Hematopoietic multipotent progenitor cell treated with erythropoietin and hydrocortisone succinate and interleukin-3 and kit ligand, for 4 days (in vitro differentiated cells): Measurements from ENCODE around the gene HECW1.

ENCODE experiments used
- DNase-seq: peaks from one replicate; pipeline ENCODE4 v3.0.0-alpha.2; 2015

Gene HECW1

GRCh38 chr7:43148161-43148731 is 35.8 kb downstream of the HECW1 start:
- DNase-seq = no peak

DNA sequence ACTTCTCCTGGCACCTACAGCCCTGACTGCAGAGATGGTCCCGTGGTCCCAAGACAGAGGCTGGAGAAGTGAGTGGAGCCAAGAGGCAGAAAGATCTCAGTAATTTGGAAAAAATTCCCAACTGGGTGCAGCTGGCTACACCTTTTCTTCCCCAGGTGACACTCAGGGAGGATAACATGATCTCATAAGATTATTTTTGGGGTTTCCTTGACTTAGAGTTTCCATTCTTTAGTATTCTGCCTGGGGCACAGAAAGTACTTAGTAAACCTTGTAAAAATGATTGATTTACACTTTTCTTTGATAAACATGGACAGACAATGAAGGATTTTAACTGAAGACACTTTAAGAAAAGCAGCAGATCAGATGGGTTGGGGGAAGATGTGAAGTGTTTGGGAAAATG is 38.6 kb downstream of the HECW1 start:
- no peak for DNase-seq

- DNase-seq = no peak
Observed at GRCh38 chr7:43152696-43153095, 40.2 kb downstream of the HECW1 start.

DNA sequence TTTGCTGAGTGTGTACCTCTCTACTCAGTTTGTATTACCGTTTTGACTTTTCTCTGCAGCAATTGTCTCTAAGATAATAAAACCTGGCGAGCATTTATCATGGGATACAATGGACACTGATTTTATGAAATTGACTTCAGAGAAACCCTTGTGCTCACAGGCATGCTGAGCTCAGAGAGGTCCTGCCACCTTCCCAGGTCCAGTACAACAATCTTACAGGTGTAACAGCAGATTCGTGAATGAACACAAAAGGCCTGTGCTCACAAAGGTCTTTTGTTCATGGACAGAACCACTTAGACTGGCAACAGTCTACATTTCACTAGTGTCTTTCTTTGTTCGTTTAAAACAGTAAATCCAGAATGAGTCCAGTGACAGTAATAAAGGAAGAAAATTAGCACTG is 43.2 kb downstream of the HECW1 start:
- DNase-seq = no peak

- DNase-seq = no peak
Observed at GRCh38 chr7:43163885-43164284, 51.4 kb downstream of the HECW1 start.

- peak; percentile 8 for DNase-seq
Observed at GRCh38 chr7:43164757-43165156, 52.3 kb downstream of the HECW1 start.

DNA sequence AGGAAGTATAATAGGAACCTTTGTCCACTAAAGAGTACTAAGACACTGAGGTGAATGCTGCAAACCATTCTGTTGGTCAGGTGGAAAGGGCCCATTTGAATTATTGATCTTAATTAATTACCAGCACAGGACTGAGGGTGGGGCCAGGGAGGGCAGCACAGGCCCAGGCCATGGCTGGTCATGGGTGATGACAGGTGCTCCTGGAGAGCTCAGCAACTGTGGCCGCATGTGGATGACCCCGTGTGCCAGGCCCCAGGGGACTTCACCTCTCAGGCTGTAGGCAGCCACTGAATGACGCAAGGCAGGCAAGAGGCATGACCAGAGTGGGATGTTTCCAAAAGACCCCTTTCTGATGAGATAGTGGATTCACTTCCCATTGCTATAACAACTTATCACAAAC is 54.2 kb downstream of the HECW1 start:
- no peak for DNase-seq

- DNase-seq = no peak
Observed at GRCh38 chr7:43169076-43169475, 56.6 kb downstream of the HECW1 start.

DNA sequence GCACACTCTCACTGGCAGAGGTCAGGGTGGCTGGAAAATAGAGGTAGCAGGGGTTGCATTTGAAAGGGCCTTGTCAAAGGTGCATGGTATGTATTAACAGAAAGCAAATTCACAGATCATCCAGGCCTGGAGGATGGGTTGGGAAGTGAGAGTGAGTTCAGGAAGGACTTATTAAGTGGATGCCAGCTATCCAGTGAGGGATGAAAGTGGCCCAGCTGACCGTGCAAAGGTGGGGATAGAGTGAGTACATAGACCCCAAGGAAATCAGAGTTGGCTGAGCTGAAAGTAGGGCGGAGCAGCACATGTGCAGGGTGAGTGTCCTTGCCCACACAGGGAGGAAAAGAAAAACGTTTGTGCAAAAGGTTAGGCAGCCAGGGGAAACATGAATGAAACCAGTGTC is 58.1 kb downstream of the HECW1 start:
- DNase-seq = no peak

GRCh38 chr7:43175570-43176200 is 63.2 kb downstream of the HECW1 start:
- DNase-seq = no peak

- DNase-seq = no peak
Observed at GRCh38 chr7:43179393-43179792, 66.9 kb downstream of the HECW1 start.

DNA sequence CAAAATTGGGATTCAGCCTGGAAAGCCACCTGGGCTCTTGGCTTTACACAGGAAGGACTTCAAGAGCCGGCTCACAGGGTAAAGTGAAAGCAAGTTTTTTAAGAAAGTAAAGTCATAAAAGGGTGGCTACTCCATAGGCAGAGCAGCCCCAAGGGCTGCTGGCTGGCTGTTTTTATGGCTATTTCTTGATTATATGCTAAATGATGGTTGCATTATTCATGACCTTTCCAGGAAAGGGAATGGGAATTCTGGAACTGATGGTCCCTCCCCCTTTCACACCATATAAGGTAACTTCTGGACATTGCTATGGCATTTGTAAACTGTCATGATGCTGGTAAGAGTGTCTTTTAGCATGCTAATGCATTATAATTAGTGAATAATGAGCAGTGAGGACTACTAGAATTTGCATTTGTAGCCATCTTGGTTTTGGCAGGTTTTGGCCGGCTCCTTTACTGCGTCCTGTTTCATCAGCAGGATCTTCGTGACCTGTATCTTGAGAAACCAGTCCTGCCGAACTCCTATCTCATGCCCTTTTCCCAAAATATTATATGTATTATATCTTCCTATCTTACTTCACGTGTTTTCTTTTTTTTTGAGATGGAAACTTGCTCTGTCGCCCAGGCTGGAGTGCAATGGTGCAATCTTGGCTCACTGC is 80.5 kb downstream of the HECW1 start:
- no peak for DNase-seq

DNA sequence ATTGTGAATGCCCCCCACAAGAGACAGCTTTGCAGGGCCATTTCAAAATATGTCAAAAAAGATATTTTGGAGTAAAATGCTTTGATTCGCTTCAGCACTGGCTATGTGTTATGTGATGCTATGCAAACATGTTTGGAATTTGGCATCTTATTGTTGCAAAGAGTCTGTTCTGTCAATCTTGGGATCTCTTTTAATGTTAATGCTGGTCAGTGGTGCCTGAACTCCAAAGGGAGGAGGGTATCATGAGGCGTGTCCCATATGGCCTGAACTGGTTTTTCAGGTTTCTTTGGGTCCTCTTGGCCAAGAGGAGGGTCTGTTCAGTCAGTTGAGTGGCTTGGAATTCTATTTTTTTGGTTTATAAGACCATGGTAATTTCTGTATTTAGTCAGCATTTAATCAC is 81.4 kb downstream of the HECW1 start:
- no peak for DNase-seq

DNA sequence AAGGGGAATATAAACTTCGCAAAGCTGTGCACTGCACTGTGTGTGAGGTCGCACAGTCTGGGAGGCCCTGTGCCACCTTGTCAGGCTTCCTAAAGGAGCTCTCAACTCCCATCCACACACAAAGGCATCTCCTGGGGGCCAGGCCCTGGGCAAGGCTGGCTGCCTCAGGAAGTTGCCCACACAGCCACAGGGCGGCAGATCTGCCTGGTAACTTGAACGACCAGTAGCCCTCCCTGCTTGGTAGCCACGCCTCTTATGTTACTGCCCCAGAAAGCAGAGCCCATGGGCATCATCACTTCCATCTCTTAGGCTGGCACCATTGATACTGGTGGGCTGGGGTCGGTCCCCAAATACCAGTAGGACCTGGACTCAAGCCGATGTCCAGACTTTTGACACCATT is 82.8 kb downstream of the HECW1 start:
- DNase-seq = no peak

GRCh38 chr7:43195768-43196167 is 83.3 kb downstream of the HECW1 start:
- no peak for DNase-seq

DNA sequence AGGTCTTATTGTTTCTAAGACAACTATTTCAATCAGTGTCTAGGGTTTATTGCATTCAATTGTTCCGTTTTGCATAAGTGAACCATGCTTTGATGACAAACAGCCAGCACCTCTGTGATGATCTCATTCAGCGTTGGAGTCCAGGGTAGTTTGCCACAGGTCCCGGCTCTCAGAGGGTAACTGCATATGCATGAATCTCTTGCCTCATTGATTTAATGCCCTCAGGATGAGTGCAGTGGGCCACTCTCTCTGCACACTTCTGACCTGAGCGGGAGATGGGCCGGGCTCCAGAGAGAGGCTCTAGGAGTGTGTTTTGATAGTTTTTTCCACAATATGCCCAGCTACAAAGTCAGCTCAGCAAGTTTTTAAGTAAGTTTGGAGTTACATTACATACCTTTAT is 83.9 kb downstream of the HECW1 start:
- DNase-seq = no peak

DNA sequence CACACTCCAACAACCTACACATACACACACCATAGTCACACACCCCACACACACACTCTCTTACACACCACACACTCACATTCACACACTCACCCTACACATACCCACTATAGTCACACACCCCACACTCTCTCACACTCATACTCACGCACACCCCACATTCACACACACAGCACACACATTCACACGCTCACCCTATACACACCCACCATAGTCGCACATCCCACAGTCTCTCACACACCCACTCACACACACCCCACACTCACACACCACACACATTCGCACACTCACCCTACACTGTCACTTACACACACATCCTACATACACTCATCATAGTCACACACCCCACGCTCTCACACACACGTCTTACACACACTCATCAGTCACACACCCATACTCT is 85.6 kb downstream of the HECW1 start:
- no peak for DNase-seq

DNA sequence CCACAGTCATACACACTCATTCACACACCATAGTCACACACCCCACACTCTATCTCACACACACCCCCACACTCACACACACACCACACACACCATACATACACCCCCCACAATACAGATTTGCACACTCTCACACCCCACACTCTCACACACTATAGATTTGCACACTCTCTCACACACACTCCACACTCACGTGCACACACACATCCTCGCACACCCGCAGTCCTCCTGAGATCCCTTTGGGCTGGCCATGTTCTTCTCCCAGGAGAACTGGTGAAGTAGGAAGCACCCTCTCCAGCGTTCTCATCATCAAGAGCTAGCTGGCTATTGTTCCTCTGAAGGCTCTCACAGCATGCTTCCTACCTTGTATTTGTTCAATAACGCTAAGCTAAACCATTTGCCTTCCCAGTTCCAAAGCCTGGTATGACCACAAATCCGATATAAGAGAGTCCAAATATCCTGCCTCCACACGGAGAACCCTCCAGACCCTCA is 86.2 kb downstream of the HECW1 start:
- no peak for DNase-seq

- DNase-seq = no peak
Observed at GRCh38 chr7:43199371-43200160, 87.1 kb downstream of the HECW1 start.

DNA sequence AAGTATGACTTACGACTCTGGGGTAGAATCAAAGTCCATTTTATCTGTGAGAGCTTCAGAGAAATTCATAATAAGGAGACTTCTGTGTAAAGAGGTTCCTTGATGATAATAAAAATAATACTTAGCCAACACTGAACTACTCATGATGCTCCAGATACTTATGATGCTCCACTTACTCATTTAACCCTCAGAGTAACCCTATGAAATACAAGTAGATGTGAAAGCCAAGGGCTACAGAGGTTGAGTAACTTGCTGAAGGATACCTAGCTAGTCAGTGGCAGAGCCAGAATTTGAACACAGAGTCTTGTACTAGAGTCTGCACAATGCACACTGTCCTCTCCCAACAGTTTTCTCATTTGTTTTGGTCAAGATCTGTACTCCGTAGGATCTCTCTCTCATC is 89.5 kb downstream of the HECW1 start:
- no peak for DNase-seq

DNA sequence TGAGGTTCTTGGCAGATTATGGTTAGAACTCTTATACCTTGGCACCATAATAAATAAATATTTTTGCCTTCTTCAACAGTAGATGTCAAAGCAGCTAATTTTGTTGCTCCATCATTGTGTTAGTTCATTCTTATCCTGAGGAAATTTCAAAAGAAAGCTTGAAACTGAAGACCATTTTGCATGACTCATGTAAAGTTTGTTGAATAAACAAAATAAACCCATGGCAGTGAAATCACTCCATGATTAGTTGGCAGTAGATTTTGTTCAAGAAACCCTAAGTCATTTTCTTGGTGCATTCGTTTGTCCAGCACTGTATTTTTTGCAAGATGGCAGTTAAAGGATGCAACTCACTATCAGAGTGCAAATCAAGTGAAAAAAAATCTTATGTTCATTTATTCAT is 91.6 kb downstream of the HECW1 start:
- DNase-seq = no peak

DNA sequence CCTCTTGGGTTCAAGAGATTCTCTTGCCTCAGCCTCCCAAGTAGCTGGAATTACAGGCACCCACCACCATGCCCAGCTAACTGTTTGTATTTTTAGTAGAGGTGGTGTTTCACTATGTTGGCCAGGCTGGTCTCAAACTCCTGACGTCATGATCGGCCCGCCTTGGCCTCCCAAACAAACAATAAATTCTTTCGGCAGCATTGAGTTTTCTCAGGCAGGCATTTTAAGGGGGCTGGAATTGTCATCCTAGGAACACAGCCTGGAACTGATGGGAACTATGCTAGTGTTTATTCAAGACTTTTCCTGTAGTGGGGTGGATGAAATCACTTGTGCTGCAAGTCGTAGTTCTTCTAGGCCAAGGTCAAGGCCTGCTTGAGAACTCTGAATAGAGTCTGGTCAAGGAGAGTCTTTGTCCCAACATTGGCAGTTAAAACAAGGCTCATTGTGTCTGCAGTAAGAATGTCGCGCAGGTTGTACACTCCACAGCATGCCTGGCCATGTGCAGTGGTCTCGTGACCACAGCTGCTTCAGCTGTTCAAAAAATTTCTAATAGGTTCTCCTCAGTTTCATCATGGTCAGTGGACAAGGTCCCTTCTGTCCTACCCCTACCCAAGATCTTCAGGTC is 92.8 kb downstream of the HECW1 start:
- no peak for DNase-seq

- no peak for DNase-seq
Observed at GRCh38 chr7:43208242-43208641, 95.8 kb downstream of the HECW1 start.
